GM18867 (cell line): ENCODE measurements around the gene VPS41.
A peak's percentile ranks its signal among the peaks of the same experiment; 100 is the strongest.
"Not testable (repeated sequence)": the region's sequence is repeated elsewhere in the genome, so short reads cannot be mapped to it uniquely, and the experiment has no call there.

Source experiments
- ATAC-seq: cut with Tn5 transposase; IDR thresholded peaks from one replicate; pipeline ENCODE4 v1.9.1; 2021; ENCODE audit warnings: mild to moderate bottlenecking, moderate library complexity; ENCODE audit not compliant: unreplicated experiment

The VPS41 gene

GRCh38 chr7:38858259-38858884 lies 50.6 kb downstream of the VPS41 start:
- ATAC-seq = no peak

- ATAC-seq = no peak
These were observed 53.1 kb downstream of the VPS41 start for GRCh38 chr7:38855867-38856266.

GRCh38 chr7:38855386-38855785 lies 53.6 kb downstream of the VPS41 start:
- ATAC-seq = no peak

- not testable (repeated sequence) for ATAC-seq
These were observed 54.0 kb downstream of the VPS41 start for GRCh38 chr7:38854947-38855346.

GRCh38 chr7:38851321-38851720 lies 57.7 kb downstream of the VPS41 start:
- ATAC-seq = no peak

GRCh38 chr7:38846280-38846679 lies 62.7 kb downstream of the VPS41 start:
- ATAC-seq = no peak

- ATAC-seq = no peak
These were observed 63.9 kb downstream of the VPS41 start for GRCh38 chr7:38844952-38845563.

- no peak for ATAC-seq
These were observed 66.2 kb downstream of the VPS41 start for GRCh38 chr7:38842746-38843145.

- ATAC-seq = peak; percentile 67
These were observed 68.1 kb downstream of the VPS41 start for GRCh38 chr7:38840736-38841460.

GRCh38 chr7:38839851-38840250 lies 69.1 kb downstream of the VPS41 start:
- ATAC-seq = no peak

- ATAC-seq = no peak
These were observed 70.1 kb downstream of the VPS41 start for GRCh38 chr7:38838725-38839385.

GRCh38 chr7:38834357-38834756 lies 74.6 kb downstream of the VPS41 start:
- no peak for ATAC-seq

- no peak for ATAC-seq
These were observed 75.7 kb downstream of the VPS41 start for GRCh38 chr7:38833329-38833728.

GRCh38 chr7:38831259-38831996 lies 77.6 kb downstream of the VPS41 start:
- no peak for ATAC-seq

- ATAC-seq = no peak
These were observed 78.2 kb downstream of the VPS41 start for GRCh38 chr7:38830826-38831225.

GRCh38 chr7:38829488-38830165 lies 79.4 kb downstream of the VPS41 start:
- ATAC-seq = no peak

- ATAC-seq = no peak
These were observed 81.0 kb downstream of the VPS41 start for GRCh38 chr7:38828026-38828425.

GRCh38 chr7:38825721-38826440 lies 83.1 kb downstream of the VPS41 start:
- ATAC-seq = peak; percentile 50

GRCh38 chr7:38824948-38825347 lies 84.0 kb downstream of the VPS41 start:
- ATAC-seq = no peak

- ATAC-seq = no peak
These were observed 86.4 kb downstream of the VPS41 start for GRCh38 chr7:38822549-38822948.
